PFSK-1 (cell line): ENCODE results near the gene ING4.

Source experiments
- POLR2AphosphoS5 ChIP-seq: IDR thresholded peaks from 2 replicates; pipeline ENCODE4 v1.6.1; 2012; ENCODE audit warnings: low read depth, mild to moderate bottlenecking, control low read depth, low read length, moderate library complexity
- TAF1 ChIP-seq: IDR thresholded peaks from 2 replicates; pipeline ENCODE4 v1.6.1; 2012; ENCODE audit warnings: low read length, control low read depth, borderline replicate concordance; ENCODE audit not compliant: insufficient read depth
- TF ChIP-seq, protein P1 (sequence below), 2 experiments: IDR thresholded peaks; 2 replicates each; pipeline versions ENCODE4 v1.6.1 to v1.8.0; 2011 to 2012; ENCODE audit warnings: low read depth in 2 of 2, low read length in 2 of 2, control low read depth in 1 of 2, inconsistent platforms in 1 of 2, mild to moderate bottlenecking in 1 of 2, moderate library complexity in 1 of 2; ENCODE audit not compliant: insufficient read depth in 1 of 2

GRCh38 chr12:6698352-6699046, 35.6 kb upstream of the ING4 start:
- TF ChIP-seq POLR2AphosphoS5: no peak
- TF ChIP-seq, protein P1, sequence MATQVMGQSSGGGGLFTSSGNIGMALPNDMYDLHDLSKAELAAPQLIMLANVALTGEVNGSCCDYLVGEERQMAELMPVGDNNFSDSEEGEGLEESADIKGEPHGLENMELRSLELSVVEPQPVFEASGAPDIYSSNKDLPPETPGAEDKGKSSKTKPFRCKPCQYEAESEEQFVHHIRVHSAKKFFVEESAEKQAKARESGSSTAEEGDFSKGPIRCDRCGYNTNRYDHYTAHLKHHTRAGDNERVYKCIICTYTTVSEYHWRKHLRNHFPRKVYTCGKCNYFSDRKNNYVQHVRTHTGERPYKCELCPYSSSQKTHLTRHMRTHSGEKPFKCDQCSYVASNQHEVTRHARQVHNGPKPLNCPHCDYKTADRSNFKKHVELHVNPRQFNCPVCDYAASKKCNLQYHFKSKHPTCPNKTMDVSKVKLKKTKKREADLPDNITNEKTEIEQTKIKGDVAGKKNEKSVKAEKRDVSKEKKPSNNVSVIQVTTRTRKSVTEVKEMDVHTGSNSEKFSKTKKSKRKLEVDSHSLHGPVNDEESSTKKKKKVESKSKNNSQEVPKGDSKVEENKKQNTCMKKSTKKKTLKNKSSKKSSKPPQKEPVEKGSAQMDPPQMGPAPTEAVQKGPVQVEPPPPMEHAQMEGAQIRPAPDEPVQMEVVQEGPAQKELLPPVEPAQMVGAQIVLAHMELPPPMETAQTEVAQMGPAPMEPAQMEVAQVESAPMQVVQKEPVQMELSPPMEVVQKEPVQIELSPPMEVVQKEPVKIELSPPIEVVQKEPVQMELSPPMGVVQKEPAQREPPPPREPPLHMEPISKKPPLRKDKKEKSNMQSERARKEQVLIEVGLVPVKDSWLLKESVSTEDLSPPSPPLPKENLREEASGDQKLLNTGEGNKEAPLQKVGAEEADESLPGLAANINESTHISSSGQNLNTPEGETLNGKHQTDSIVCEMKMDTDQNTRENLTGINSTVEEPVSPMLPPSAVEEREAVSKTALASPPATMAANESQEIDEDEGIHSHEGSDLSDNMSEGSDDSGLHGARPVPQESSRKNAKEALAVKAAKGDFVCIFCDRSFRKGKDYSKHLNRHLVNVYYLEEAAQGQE (IDR thresholded peaks at IDR 0.05; ENCODE audit: insufficient read depth in 1 of 2, low read depth in 2 of 2, low read length in 2 of 2): no peak
- TF ChIP-seq TAF1: no peak
